Measurements from ENCODE around the gene SEC61A2.
"Not testable (repeated sequence)": the region's sequence is repeated elsewhere in the genome, so short reads cannot be mapped to it uniquely, and the experiment has no call there.

Gene SEC61A2

DNA sequence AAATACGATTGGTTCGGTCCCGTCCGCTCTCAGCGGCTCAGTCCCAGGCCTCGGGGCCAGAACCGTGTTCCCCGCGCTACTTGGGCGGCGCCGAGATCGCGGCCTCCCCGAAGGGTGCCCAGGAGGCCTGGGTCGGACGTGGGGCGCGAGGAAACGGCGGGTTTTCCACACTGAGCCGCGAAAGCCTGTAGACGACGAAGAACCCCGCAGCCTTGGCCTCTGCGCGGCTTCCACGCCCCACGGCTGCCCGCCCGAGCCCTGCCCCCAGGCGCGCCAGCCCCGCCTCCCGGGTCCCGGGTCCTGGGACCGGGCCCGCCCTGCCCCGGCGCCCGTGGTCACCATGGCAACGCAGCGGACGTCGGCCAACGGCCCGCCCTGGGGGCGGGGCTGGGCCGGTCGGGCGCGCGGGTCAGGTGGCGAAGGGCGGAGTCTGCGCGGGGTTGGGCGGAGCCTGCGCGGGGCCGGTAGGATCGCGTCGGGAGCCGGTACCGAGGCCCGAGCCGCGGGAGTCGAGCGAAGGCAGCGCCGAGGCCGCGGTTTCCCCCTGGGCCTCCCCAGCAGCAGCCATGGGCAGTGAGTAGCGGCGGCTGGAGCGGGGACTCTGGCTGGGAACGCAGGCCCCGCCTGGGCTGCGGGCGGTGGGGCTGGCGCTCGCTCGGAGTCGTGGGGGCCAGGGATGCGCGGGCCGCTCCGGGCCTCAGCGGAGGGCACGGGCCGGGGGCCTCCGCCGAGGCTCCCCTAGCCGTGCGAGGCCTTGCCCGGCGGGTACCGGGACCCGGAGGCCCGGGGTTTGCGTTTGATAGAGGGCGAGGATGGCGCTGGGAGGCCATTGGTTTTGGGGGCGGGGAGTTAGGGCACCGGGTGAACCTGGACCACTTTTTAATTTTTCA is at the start of gene SEC61A2:
SEC61A2 (plus strand) TSS at position 456 of the 890 bp plus-strand sequence; CDS start at position 567, 111 bp downstream.
- no peak for DNase-seq (ENCODE audit: low read depth)

- DNase-seq (ENCODE audit: low read depth) = no peak
Measured at GRCh38 chr10:12081470-12081869, 48.0 kb upstream of the SEC61A2 start.

DNA sequence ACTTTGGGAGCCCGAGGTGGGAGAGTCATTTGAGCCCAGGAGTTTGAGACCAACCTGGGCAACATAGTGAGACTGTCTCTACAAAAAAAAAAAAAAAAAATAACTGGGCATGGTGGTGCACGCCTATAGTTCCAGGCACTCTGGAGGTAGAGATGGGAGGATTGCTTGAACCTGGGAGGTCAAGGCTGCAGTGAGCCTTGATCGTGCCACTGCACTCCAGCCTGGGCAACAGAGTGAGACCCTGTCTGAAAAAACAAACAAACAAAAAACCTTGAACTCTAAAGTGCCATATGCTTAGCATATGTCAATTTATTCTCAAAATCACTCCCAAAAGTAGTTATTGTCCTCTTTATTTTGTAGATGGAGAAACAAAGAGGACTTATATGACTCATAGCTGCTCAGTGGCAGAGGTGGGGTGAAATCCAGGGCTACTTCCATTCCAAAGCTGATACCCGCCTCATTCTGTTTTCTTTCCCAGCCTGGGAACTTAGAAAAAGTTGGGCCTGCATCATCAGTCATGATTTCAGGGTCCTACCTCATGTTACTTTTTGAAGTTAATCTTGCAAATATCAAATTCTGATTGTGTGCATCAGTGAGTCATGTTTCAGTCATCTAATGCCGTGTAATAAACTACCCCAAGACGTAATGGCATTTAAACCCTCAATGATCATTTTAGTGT is 47.5 kb upstream of the SEC61A2 start:
- no peak for DNase-seq (ENCODE audit: low read depth)

- no peak for DNase-seq (ENCODE audit: low read depth)
Measured at GRCh38 chr10:12088919-12089318, 40.6 kb upstream of the SEC61A2 start.

GRCh38 chr10:12091421-12091820 is 38.1 kb upstream of the SEC61A2 start:
- no peak for DNase-seq (ENCODE audit: low read depth)

GRCh38 chr10:12097361-12097760 is 32.1 kb upstream of the SEC61A2 start:
- not testable (repeated sequence) for DNase-seq (ENCODE audit: low read depth)

DNA sequence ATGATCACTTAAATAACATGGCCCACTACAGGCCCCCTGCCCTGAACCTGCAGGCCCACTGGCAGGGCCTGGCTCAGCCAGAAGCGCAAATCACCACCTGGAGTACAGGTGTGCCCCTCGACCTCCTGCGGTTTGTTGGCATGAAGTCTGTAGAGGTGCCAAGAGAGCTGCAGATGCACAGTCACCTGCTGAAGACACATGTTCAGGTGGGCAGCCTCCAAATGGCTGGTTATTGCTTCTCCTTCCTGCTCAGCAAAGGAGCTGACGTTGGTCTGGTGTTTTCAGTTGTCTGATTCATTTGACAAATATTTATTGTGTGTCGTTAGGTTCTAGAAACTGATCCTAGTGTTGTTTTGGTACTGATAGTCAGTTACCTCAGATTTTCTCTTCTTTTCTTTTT is 31.7 kb upstream of the SEC61A2 start:
- DNase-seq (ENCODE audit: low read depth) = no peak

DNA sequence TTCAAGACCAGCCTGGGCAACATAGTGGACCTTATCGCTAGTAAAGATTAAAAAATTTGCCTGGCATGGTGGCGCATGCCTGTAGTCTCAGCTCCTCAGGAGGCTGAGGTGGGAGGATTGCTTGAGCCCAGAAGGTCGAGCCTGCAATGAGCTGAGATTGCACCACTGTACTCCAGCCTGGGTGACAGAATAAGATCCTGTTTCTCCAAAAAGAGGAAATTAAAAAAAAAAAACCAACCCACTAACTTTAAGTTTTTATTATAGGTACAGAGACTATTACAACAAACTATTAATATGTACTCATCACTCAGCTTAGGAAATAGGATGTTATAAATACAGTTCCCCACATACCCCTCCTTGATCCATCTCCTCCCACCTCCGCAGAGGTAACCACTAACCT is 30.5 kb upstream of the SEC61A2 start:
- DNase-seq (ENCODE audit: low read depth) = no peak

- DNase-seq (ENCODE audit: low read depth) = no peak
Measured at GRCh38 chr10:12103802-12104201, 25.7 kb upstream of the SEC61A2 start.

DNA sequence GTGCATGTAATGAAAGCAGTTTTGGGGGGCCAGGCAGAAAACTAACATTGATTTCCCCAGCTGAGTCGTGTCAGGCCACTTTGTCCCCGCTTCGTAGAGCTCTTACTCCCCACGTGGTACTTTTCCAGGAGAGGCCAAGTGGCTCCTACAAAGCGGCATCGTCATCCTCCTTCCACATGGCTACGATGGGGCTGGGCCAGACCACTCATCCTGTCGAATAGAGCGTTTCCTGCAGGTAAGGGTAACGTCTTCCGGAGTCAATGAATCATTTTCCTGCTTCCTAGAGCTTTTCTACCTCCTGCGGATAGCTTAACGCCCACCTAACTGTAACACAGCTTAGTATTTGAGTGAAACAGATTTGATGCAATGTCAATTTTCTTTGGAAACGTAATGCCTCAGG is 21.7 kb upstream of the SEC61A2 start:
- no peak for DNase-seq (ENCODE audit: low read depth)

GRCh38 chr10:12109286-12109685 is 20.2 kb upstream of the SEC61A2 start:
- no peak for DNase-seq (ENCODE audit: low read depth)

DNA sequence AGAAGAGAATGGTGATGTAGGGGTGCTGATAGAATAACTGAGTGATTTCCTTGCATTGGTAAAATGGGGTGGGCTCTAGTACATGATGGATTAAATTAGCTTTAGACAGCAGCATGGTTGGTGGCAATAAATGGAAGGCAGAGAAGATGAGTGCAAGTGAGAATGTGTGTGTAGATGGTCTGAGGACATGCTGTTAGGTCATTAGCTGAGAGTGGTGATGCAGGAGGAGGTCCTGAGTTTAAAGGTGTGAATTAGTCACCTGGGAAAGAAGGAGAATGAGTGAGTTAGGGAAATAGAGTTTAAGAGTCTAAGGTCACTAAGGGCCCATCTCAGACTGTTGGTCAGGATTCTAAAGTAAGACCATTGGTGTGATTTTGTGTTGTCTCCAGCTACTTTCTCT is 17.9 kb upstream of the SEC61A2 start:
- no peak for DNase-seq (ENCODE audit: low read depth)

- DNase-seq (ENCODE audit: low read depth) = no peak
Measured at GRCh38 chr10:12113627-12114026, 15.8 kb upstream of the SEC61A2 start.

GRCh38 chr10:12121673-12122072 is 7.8 kb upstream of the SEC61A2 start:
- DNase-seq (ENCODE audit: low read depth) = no peak

- DNase-seq (ENCODE audit: low read depth) = peak; percentile 28
Measured at GRCh38 chr10:12130237-12130872, 878 bp downstream of the SEC61A2 start.

DNA sequence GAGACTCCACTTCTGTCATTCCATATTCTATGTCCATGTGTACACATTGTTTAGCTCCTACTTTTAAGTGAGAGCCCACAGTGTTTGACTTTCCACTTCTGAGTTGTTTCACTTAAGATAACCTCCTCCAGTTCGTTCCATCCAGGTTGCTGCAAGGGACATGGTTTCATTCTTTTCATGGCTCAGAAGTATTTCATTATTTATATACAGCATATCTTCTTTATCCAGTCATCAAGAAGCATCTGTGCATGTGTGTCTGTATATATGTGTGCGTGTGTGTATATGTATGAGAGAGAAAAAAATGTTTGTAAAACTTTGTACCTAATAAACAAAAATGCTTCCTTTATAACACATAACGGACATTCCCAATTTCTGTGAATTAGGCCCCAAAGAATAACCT is 6.2 kb downstream of the SEC61A2 start:
- DNase-seq (ENCODE audit: low read depth) = no peak

- no peak for DNase-seq (ENCODE audit: low read depth)
Measured at GRCh38 chr10:12140038-12140437, 10.6 kb downstream of the SEC61A2 start.

GRCh38 chr10:12144538-12144937 is 15.1 kb downstream of the SEC61A2 start:
- no peak for DNase-seq (ENCODE audit: low read depth)

- no peak for DNase-seq (ENCODE audit: low read depth)
Measured at GRCh38 chr10:12150163-12150562, 20.7 kb downstream of the SEC61A2 start.

- DNase-seq (ENCODE audit: low read depth) = no peak
Measured at GRCh38 chr10:12154516-12154915, 25.0 kb downstream of the SEC61A2 start.

DNA sequence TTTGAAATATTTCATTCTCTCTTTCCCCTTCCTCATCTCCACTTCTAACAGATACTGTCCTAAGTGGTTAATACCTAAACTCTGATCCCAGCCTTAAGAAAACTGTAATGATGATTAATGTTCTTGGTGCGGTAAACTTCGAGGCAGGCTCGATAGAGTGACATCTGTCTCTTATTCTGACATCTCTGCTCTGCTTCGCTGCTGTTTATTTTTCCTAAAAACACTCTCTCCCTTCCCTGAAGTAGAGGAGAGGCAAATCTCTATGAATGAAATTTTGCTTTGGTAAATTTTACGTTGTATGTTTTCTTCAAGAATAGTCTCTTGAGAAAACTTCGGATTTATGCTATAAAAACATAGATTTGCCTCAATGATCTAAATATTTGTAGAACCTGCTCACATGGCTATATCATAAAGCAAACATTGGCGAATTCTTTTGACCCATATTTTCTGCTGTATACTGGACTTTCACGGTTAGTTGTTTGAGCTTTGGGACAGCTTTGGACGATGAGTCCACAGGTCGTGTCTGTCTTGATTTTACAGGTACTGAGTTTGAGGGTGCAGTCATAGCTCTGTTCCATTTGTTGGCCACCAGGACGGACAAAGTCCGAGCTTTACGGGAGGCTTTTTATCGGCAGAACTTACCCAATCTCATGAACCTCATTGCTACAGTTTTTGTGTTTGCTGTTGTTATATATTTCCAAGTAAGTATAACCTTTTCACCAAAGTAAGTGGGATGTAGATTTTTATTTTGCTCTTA is 27.1 kb downstream of the SEC61A2 start:
- DNase-seq (ENCODE audit: low read depth) = no peak

DNA sequence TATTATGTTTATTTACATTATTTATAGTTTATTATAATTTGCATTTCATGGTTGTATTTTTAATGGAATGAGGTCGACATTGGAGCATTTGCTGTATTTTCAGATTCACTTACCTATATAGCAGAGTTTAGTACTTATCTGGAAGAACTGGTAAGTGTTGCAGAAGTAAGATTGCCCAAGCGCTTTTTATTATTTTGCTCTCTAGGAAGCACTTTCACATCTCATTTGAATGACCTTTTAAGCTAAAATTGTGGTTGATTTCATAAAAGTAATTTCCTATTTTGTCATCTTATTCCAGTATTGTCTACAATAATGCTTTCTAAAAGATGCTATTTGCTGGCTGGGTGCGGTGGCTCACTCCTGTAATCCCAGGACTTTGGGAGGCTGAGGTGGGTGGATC is 28.6 kb downstream of the SEC61A2 start:
- DNase-seq (ENCODE audit: low read depth) = no peak

Data from HS-5 (cell line).